Choroid plexus epithelial cell (primary cell): ENCODE results near the gene DIP2B.

ENCODE experiments used
- DNase-seq: peaks from one replicate; pipeline ENCODE4 v3.0.0-alpha.2; 2010; ENCODE audit warnings: low read depth
- H3K4me3 ChIP-seq: 2 replicates; pipeline ENCODE4 v1.5.1; 2011; ENCODE audit warnings: low read depth, mild to moderate bottlenecking, control low read depth, low read length, moderate library complexity
- CTCF ChIP-seq: conservative IDR thresholded peaks from 2 replicates; pipeline ENCODE4 v1.5.1; 2011; ENCODE audit warnings: low read depth, mild to moderate bottlenecking, control low read depth, inconsistent platforms, low read length, moderate library complexity

The DIP2B gene

DNA sequence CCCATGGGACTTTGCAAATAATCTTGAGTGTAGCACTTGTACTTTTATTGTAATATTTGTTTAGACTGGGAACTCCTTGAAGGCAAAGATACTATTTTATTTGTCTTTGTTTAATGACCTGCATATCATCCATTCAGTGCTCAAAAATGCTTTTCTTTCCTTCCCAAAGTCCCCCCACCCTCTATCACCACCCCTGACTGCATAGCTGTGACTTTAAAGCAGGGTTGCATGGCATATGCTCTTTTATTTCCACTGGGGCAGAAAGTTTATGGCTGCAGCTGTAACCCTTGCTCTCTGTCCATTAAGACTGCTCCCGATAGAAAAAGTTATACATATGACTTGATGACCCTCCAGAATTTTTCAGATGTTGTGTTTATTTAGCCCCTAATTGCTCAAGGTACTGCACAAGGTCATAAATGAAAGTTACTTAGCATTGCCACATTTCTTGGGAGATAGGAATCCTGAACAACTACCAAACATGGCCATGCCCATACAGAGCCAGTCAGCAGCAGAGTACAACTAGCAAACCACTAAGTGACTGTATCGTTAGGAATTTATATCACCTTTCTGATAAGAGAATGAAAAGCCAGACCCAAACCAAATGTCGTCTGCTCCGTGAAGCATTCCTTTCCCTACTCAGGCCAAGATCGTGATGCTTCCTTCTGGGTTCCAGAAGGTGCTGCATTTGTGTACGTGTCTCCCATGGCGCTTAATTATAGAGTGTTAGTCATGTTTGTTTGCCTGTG, 114.3 kb downstream of the DIP2B start:
- TF ChIP-seq CTCF, result no peak
- no peak overlapping the region for H3K4me3 ChIP-seq
- peak; percentile 74 for DNase-seq

GRCh38 chr12:50619610-50619958, 114.8 kb downstream of the DIP2B start:
- no peak for TF ChIP-seq CTCF
- no peak overlapping the region for H3K4me3 ChIP-seq
- no peak for DNase-seq

GRCh38 chr12:50620109-50620977, 115.6 kb downstream of the DIP2B start:
- DNase-seq, result peak; percentile 92
- TF ChIP-seq CTCF, result peak; percentile 42
- H3K4me3 ChIP-seq, result no peak overlapping the region

DNA sequence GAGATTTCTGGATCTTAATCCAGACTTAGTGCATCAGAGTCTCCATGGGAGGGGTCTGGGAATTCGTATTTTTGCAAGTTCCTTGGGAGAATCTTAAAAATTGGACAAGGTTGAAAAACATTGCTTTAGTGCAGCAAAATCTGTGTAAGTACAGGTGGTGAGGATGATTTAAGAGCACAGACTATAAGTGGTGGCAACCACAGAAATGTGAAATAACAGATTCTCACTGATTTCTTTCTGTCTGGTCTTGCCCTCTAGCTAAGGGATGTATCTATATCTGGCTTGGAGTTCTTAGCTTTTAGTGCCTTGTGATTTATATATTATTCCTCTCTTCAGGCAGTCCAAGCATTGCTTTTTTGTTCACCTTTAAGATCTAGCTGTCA, 116.2 kb downstream of the DIP2B start:
- peak; percentile 34 for DNase-seq
- no peak overlapping the region for H3K4me3 ChIP-seq
- TF ChIP-seq CTCF, result no peak

GRCh38 chr12:50621399-50622300, 116.9 kb downstream of the DIP2B start:
- no peak for TF ChIP-seq CTCF
- no peak for DNase-seq
- H3K4me3 ChIP-seq, result no peak overlapping the region

DNA sequence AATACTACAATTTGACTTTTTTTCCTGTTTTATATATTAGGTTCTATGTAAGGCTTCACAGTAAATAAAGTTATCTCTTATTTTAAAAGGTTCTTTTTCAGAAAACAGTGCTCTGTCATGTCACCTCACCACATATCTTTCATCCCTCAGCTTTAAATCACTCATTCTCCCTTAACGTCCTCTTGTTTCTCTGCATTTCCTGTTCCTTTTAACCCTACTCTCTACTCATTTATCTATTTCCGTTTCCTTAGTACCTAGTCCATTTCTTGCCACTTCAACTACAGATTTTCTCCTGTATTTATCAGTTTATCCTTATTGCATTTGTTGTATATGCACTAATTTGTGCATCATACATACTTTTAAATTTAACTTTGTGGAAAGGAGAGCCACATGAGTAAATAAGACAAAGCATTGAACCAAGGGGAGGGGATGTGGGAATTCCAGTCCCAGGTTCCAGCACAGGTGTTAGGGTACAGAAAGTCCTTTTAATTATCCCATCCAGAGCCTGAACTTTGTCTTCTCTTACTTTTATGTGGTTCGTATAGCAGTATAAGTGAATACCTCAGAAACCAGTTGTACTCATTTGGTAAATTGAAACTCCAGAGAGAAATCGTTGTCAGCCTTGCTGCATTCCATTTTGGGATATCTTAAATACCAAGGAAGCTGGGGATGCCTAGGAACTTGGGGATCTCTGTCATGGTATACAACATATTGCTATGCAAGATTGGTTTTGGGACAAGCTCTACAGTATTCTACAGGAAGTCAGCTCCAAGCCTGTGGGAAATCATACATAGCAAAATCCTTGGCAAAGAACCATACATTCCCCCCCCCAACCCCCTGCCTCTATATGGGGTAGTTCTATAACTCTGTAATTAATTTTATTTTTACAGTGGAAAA, 120.5 kb downstream of the DIP2B start:
- no peak for TF ChIP-seq CTCF
- DNase-seq, result no peak

More for the DNA sequence above, 120.5 kb downstream of the DIP2B start:
- H3K4me3 ChIP-seq, result no peak overlapping the region
